Measurements from ENCODE around the gene EGF. TPM values are rescaled to one million over a fixed set of nuclear protein-coding genes. Genes with fewer than 3 reads are reported as not detected.

Gene EGF
- total RNA-seq, 1 experiment from 2014 or later: not detected

DNA sequence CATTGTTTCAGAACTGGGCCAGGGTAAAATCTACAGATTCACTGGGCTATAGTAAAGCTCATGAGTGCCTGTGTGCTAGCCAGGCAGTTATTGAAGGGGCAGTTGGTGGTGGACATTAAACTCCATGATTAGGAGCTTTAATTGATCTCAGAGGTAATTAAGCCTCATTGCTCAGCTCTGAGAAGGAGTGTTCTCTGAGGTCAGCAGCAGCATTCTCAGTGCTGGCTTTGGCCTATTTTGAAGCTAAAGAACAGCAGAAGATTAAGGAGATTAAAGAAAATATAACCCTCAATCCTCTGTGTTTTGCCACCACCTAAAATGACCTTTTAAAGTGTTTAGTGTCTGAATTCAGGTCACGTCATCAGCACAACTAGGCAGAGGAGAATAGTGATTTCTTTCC is 42.5 kb downstream of the EGF start:
- in situ Hi-C loops (cut with HindIII; ENCODE audit: low pct_unique_long_range_greater_than_20kb, low sequenced_read_pairs): no loop called here
- intact Hi-C loops (cut with micrococcal nuclease; ENCODE audit: unreplicated experiment): no loop called here
- Histone ChIP-seq H3K4me3 (ENCODE audit: low read depth in 2 of 2, low read length in 2 of 2) (no peak overlapping the region), H3K9me3 (ENCODE audit: control insufficient read depth, insufficient read depth, low read depth, low read length) (no peaks in the 10 kb centered on the region), H3K27me3 (ENCODE audit: control insufficient read depth, insufficient read depth, low read length) (no peaks in the 10 kb centered on the region), H3K36me3 (ENCODE audit: control insufficient read depth, insufficient read depth, low read length) (no peaks in the 10 kb centered on the region), H3K27ac (ENCODE audit: low read length) (no peak overlapping the region), H3K4me1 (ENCODE audit: control insufficient read depth, insufficient read depth, low read length) (no peaks in the 10 kb centered on the region)
- POLR2A ChIA-PET: no interaction called here
- ATAC-seq (no peak), DNase-seq (ENCODE audit: low read depth, low spot score) (no peak)
- CTCF ChIA-PET: no interaction called here
- TF ChIP-seq SIN3A (IDR thresholded peaks at IDR 0.05; ENCODE audit: borderline replicate concordance, insufficient read depth, low read depth, low read length) (no peak), POLR2AphosphoS5 (IDR thresholded peaks at IDR 0.05; ENCODE audit: low read depth, low read length) (no peak), TCF7L2 (IDR thresholded peaks at IDR 0.05; ENCODE audit: low read depth, low read length) (no peak)
- TF ChIP-seq, protein P1, sequence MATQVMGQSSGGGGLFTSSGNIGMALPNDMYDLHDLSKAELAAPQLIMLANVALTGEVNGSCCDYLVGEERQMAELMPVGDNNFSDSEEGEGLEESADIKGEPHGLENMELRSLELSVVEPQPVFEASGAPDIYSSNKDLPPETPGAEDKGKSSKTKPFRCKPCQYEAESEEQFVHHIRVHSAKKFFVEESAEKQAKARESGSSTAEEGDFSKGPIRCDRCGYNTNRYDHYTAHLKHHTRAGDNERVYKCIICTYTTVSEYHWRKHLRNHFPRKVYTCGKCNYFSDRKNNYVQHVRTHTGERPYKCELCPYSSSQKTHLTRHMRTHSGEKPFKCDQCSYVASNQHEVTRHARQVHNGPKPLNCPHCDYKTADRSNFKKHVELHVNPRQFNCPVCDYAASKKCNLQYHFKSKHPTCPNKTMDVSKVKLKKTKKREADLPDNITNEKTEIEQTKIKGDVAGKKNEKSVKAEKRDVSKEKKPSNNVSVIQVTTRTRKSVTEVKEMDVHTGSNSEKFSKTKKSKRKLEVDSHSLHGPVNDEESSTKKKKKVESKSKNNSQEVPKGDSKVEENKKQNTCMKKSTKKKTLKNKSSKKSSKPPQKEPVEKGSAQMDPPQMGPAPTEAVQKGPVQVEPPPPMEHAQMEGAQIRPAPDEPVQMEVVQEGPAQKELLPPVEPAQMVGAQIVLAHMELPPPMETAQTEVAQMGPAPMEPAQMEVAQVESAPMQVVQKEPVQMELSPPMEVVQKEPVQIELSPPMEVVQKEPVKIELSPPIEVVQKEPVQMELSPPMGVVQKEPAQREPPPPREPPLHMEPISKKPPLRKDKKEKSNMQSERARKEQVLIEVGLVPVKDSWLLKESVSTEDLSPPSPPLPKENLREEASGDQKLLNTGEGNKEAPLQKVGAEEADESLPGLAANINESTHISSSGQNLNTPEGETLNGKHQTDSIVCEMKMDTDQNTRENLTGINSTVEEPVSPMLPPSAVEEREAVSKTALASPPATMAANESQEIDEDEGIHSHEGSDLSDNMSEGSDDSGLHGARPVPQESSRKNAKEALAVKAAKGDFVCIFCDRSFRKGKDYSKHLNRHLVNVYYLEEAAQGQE (IDR thresholded peaks at IDR 0.05; ENCODE audit: insufficient read depth in 1 of 2, low read depth in 2 of 2, low read length in 1 of 2): no peak
- TF ChIP-seq, protein P2, sequence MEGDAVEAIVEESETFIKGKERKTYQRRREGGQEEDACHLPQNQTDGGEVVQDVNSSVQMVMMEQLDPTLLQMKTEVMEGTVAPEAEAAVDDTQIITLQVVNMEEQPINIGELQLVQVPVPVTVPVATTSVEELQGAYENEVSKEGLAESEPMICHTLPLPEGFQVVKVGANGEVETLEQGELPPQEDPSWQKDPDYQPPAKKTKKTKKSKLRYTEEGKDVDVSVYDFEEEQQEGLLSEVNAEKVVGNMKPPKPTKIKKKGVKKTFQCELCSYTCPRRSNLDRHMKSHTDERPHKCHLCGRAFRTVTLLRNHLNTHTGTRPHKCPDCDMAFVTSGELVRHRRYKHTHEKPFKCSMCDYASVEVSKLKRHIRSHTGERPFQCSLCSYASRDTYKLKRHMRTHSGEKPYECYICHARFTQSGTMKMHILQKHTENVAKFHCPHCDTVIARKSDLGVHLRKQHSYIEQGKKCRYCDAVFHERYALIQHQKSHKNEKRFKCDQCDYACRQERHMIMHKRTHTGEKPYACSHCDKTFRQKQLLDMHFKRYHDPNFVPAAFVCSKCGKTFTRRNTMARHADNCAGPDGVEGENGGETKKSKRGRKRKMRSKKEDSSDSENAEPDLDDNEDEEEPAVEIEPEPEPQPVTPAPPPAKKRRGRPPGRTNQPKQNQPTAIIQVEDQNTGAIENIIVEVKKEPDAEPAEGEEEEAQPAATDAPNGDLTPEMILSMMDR (IDR thresholded peaks at IDR 0.05): no peak
- BruUV-seq (replicated peaks): no TSS peak

DNA sequence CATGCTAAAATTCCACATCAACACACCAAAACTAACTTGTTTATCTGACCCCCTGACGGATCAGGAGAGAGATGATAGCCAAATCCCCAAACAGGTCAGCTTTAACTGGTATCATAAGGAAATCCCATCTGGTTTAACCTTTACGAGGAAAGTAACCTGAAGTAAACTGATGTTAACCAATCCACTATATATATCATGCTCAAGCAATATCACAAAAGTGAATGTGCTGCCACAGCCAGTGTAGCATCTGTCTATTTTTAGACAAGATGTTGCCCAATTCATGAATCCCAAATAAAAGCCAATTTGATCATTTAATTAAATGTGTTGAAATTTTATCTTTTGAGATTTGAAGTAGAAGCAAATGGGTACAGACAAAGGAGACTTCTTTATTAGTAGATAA is 44.5 kb downstream of the EGF start:
- CTCF ChIA-PET: no interaction called here
- Histone ChIP-seq H3K27ac (ENCODE audit: low read length) (no peak overlapping the region), H3K4me1 (ENCODE audit: control insufficient read depth, insufficient read depth, low read length) (no peaks in the 10 kb centered on the region), H3K4me3 (ENCODE audit: low read depth in 2 of 2, low read length in 2 of 2) (no peak overlapping the region), H3K9me3 (ENCODE audit: control insufficient read depth, insufficient read depth, low read depth, low read length) (no peaks in the 10 kb centered on the region), H3K27me3 (ENCODE audit: control insufficient read depth, insufficient read depth, low read length) (no peaks in the 10 kb centered on the region), H3K36me3 (ENCODE audit: control insufficient read depth, insufficient read depth, low read length) (no peaks in the 10 kb centered on the region)
- TF ChIP-seq SIN3A (IDR thresholded peaks at IDR 0.05; ENCODE audit: borderline replicate concordance, insufficient read depth, low read depth, low read length) (no peak), TCF7L2 (IDR thresholded peaks at IDR 0.05; ENCODE audit: low read depth, low read length) (no peak), POLR2AphosphoS5 (IDR thresholded peaks at IDR 0.05; ENCODE audit: low read depth, low read length) (no peak)
- TF ChIP-seq, protein P2 (IDR thresholded peaks at IDR 0.05): no peak
- TF ChIP-seq, protein P1 (IDR thresholded peaks at IDR 0.05; ENCODE audit: insufficient read depth in 1 of 2, low read depth in 2 of 2, low read length in 1 of 2): no peak
- in situ Hi-C loops (cut with HindIII; ENCODE audit: low pct_unique_long_range_greater_than_20kb, low sequenced_read_pairs): no loop called here
- no peak for DNase-seq (ENCODE audit: low read depth, low spot score)
- intact Hi-C loops (cut with micrococcal nuclease; ENCODE audit: unreplicated experiment): no loop called here
- ATAC-seq: no peak
- no TSS peak for BruUV-seq (replicated peaks)
- POLR2A ChIA-PET: no interaction called here
